DOHH2 (cell line): ENCODE data around the gene WDTC1.
A peak's percentile ranks its signal among the peaks of the same experiment; 100 is the strongest.
"Not testable (repeated sequence)": the region's sequence is repeated elsewhere in the genome, so short reads cannot be mapped to it uniquely, and the experiment has no call there.

ENCODE experiments used
- H3F3A ChIP-seq: fragments of 200-600 bp; sonication (generic), shearing (Covaris generic); 2 replicates; pipeline ENCODE4 v1.6.0; 2016; ENCODE audit warnings: antibody characterized with exemption, mild to moderate bottlenecking; ENCODE audit not compliant: control insufficient read depth, insufficient read depth
- H3K27ac ChIP-seq: fragments of 200-600 bp; sonication (generic); 2 replicates; pipeline ENCODE4 v1.5.1; 2014; ENCODE audit warnings: low read depth, mild to moderate bottlenecking, low read length, moderate library complexity
- H3K27me3 ChIP-seq: fragments of 200-600 bp; sonication (generic); 2 replicates; pipeline ENCODE4 v1.6.1; 2014; ENCODE audit warnings: mild to moderate bottlenecking, low read length, mixed read lengths; ENCODE audit not compliant: control insufficient read depth
- H3K36me3 ChIP-seq: fragments of 200-600 bp; sonication (generic); 2 replicates; pipeline ENCODE4 v1.6.1; 2014; ENCODE audit warnings: mild to moderate bottlenecking, low read length, moderate library complexity, mixed read lengths; ENCODE audit not compliant: control insufficient read depth
- H3K4me1 ChIP-seq: fragments of 200-600 bp; sonication (generic); 2 replicates; pipeline ENCODE4 v1.6.1; 2014; ENCODE audit warnings: mild to moderate bottlenecking, low read length, mixed read lengths; ENCODE audit not compliant: control insufficient read depth
- H3K4me2 ChIP-seq: fragments of 200-600 bp; sonication (generic); 2 replicates; pipeline ENCODE4 v1.6.0; 2014; ENCODE audit warnings: mild to moderate bottlenecking, low read length, moderate library complexity
- H3K4me3 ChIP-seq: fragments of 200-600 bp; sonication (generic); 2 replicates; pipeline ENCODE4 v1.5.1; 2014; ENCODE audit warnings: mild to moderate bottlenecking, low read length, mixed read lengths
- H3K79me2 ChIP-seq: fragments of 200-600 bp; sonication (generic); 2 replicates; pipeline ENCODE4 v1.6.1; 2014; ENCODE audit warnings: mild to moderate bottlenecking, low read length, mixed read lengths; ENCODE audit not compliant: control insufficient read depth
- H3K9me2 ChIP-seq: fragments of 200-600 bp; sonication (generic); replicated peaks from 2 replicates; pipeline ENCODE4 v1.6.1; 2014; ENCODE audit warnings: mild to moderate bottlenecking, low read length, mixed read lengths; ENCODE audit not compliant: control insufficient read depth
- H3K9me3 ChIP-seq: fragments of 200-600 bp; sonication (generic); 2 replicates; pipeline ENCODE4 v1.6.1; 2014; ENCODE audit warnings: antibody characterized with exemption, low read length, mixed read lengths; ENCODE audit not compliant: control insufficient read depth, insufficient read depth
- H4K20me1 ChIP-seq: fragments of 200-600 bp; sonication (generic); 2 replicates; pipeline ENCODE4 v1.6.0; 2014; ENCODE audit warnings: low read depth, mild to moderate bottlenecking, antibody characterized with exemption, low read length, moderate library complexity; ENCODE audit not compliant: control insufficient read depth, insufficient read depth
- CTCF ChIP-seq: fragments of 200-600 bp; sonication (generic); IDR thresholded peaks from one replicate; pipeline ENCODE4 v1.5.1; 2014; ENCODE audit warnings: antibody characterized with exemption, mild to moderate bottlenecking, low read depth, low read length; ENCODE audit not compliant: poor library complexity, severe bottlenecking
- EZH2phosphoT487 ChIP-seq: fragments of 200-600 bp; sonication (generic); IDR thresholded peaks from 2 replicates; pipeline ENCODE4 v1.6.1; 2017; ENCODE audit warnings: borderline replicate concordance, mild to moderate bottlenecking, antibody characterized with exemption, low read length, moderate library complexity, mixed read lengths

Gene WDTC1, protein sequence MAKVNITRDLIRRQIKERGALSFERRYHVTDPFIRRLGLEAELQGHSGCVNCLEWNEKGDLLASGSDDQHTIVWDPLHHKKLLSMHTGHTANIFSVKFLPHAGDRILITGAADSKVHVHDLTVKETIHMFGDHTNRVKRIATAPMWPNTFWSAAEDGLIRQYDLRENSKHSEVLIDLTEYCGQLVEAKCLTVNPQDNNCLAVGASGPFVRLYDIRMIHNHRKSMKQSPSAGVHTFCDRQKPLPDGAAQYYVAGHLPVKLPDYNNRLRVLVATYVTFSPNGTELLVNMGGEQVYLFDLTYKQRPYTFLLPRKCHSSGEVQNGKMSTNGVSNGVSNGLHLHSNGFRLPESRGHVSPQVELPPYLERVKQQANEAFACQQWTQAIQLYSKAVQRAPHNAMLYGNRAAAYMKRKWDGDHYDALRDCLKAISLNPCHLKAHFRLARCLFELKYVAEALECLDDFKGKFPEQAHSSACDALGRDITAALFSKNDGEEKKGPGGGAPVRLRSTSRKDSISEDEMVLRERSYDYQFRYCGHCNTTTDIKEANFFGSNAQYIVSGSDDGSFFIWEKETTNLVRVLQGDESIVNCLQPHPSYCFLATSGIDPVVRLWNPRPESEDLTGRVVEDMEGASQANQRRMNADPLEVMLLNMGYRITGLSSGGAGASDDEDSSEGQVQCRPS

DNA sequence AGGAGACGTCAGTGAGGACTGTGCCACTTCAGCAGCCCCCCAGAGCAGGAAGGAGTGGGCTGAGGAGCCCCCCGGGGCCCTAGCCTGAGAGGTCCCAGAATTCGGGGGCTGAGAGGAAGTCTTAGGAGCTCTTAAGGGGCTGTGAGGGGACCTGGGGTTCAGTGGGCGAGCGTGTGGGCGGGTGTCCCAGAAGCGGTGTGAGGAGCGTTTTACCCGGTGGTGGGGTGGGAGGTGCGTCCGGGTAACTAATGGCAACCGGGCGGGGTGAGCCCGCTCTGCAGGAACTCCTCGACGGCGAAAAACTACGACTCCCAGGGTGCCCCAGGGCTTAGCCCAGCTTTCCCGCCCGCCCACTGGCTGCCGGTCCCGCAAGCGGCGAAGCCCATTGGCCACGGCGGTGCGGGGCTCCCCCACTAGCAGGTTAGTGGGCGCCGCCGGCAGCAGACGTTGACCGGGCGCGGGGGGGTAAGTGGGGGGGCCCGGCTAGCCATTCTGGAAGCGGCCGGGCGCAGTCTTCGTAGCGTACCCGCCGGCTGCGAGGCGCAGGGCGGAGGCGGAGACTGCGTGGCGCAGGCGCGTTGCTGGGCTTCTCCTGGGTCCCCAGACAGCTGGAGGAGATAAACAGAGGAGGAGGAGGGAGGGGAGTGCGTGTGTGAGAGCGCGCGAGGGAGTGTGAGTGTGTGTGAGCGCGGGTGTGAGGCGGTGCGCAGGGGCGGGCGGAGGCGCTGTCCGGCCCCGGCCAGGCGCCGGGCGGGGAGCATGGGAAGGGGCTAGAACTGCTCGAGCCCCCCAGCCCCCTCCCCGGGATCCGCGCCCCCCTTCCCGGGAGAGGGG, at the start of gene WDTC1:
Gene WDTC1, plus strand, starts transcription at position 584 of the 834 bp plus-strand sequence. CDS start 26,423 bp downstream, outside the sequence.
- H3K27me3 ChIP-seq, result no peaks in the 10 kb centered on the region
- peak within 1 kb of the TSS; percentile 88 for H3K4me2 ChIP-seq
- peak within 1 kb of the TSS; percentile 96 for H3K4me3 ChIP-seq
- no peaks in the 10 kb centered on the region for H3K36me3 ChIP-seq
- H3K9me2 ChIP-seq, result no peaks in the 10 kb centered on the region
- H3K4me1 ChIP-seq, result peaks cover 22% of the 10 kb centered on the region
- peaks cover 31% of the 10 kb centered on the region for H3K79me2 ChIP-seq
- TF ChIP-seq EZH2phosphoT487, result no peak
- TF ChIP-seq CTCF, result no peak
- H3K9me3 ChIP-seq, result no peaks in the 10 kb centered on the region
- H3K27ac ChIP-seq, result no peak within 1 kb of the TSS
- H3F3A ChIP-seq, result no peaks in the 10 kb centered on the region
- H4K20me1 ChIP-seq, result no peaks in the 10 kb centered on the region

GRCh38 chr1:27184665-27185064, 49.8 kb upstream of the WDTC1 start:
- not testable (repeated sequence) for H3K27ac ChIP-seq, H3K27me3 ChIP-seq, H3F3A ChIP-seq, H3K79me2 ChIP-seq, H3K4me3 ChIP-seq, H3K4me2 ChIP-seq, H3K4me1 ChIP-seq, H3K9me3 ChIP-seq, H3K36me3 ChIP-seq, H4K20me1 ChIP-seq, H3K9me2 ChIP-seq

GRCh38 chr1:27192039-27192529, 42.3 kb upstream of the WDTC1 start:
- Histone ChIP-seq H3K9me2 (no peaks in the 10 kb centered on the region), H4K20me1 (no peaks in the 10 kb centered on the region), H3K4me2 (no peak overlapping the region), H3F3A (no peaks in the 10 kb centered on the region), H3K4me1 (no peaks in the 10 kb centered on the region), H3K4me3 (no peak overlapping the region), H3K9me3 (no peaks in the 10 kb centered on the region), H3K27ac (no peak overlapping the region), H3K36me3 (no peaks in the 10 kb centered on the region), H3K27me3 (no peaks in the 10 kb centered on the region), H3K79me2 (no peaks in the 10 kb centered on the region)
- no peak for TF ChIP-seq CTCF
